GM12878 (cell line): Measurements from ENCODE around the gene JPH4. TPM values are rescaled to one million over a fixed set of nuclear protein-coding genes. Genes with fewer than 3 reads are reported as not detected.

Experiments
- BCL3 ChIP-seq: IDR thresholded peaks from 2 replicates; pipeline ENCODE4 v1.6.1; 2011; ENCODE audit warnings: borderline replicate concordance, low read depth, mild to moderate bottlenecking, moderate library complexity, low read length; ENCODE audit not compliant: insufficient read depth, poor library complexity, severe bottlenecking
- BCLAF1 ChIP-seq: fragments of 450-650 bp; IDR thresholded peaks from 2 replicates; pipeline ENCODE4 v1.6.1; 2017; ENCODE audit warnings: antibody characterized with exemption, mild to moderate bottlenecking, moderate library complexity
- CHD4 ChIP-seq: fragments of 200-600 bp; sonication (generic); IDR thresholded peaks from 2 replicates; pipeline ENCODE4 v1.6.1; 2016; ENCODE audit warnings: mild to moderate bottlenecking
- CREB1 ChIP-seq: IDR thresholded peaks from 2 replicates; pipeline ENCODE4 v1.6.1; 2012; ENCODE audit warnings: low read depth, mild to moderate bottlenecking, inconsistent platforms
- E4F1 ChIP-seq: fragments of 450-650 bp; IDR thresholded peaks from 2 replicates; pipeline ENCODE4 v1.6.1; 2018; ENCODE audit warnings: borderline replicate concordance, mild to moderate bottlenecking; ENCODE audit not compliant: partially characterized antibody
- EP300 ChIP-seq, 2 experiments: fragments of 150-350 bp in 1 of 2; IDR thresholded peaks; 2 replicates each; pipeline ENCODE4 v1.6.1; 2011 to 2012; ENCODE audit warnings: low read depth in 2 of 2, low read length in 2 of 2, borderline replicate concordance in 1 of 2, improper control_type of control experiment in 1 of 2, inconsistent platforms in 1 of 2; ENCODE audit not compliant: control insufficient read depth in 1 of 2
- IKZF2 ChIP-seq, 2 experiments: fragments of 450-650 bp; IDR thresholded peaks; 2 replicates each; pipeline ENCODE4 v1.6.1; 2017; ENCODE audit warnings: mild to moderate bottlenecking in 2 of 2, moderate library complexity in 2 of 2
- MAX ChIP-seq: IDR thresholded peaks from 2 replicates; pipeline ENCODE4 v1.6.1; 2012; ENCODE audit warnings: low read depth, low read length, improper control_type of control experiment
- MEF2A ChIP-seq: IDR thresholded peaks from 2 replicates; pipeline ENCODE4 v1.6.1; 2011; ENCODE audit warnings: low read depth, mild to moderate bottlenecking, low read length, moderate library complexity; ENCODE audit not compliant: insufficient read depth
- MTA3 ChIP-seq: IDR thresholded peaks from 2 replicates; pipeline ENCODE4 v1.6.1; 2012; ENCODE audit warnings: low read length, inconsistent platforms, borderline replicate concordance
- MXI1 ChIP-seq: fragments of 150-350 bp; IDR thresholded peaks from 2 replicates; pipeline ENCODE4 v1.6.1; 2011; ENCODE audit warnings: low read depth, mild to moderate bottlenecking, inconsistent platforms, low read length, improper control_type of control experiment
- NR2F1 ChIP-seq: fragments of 450-650 bp; conservative IDR thresholded peaks from 2 replicates; pipeline ENCODE4 v1.6.1; 2017; ENCODE audit warnings: mild to moderate bottlenecking
- PBX3 ChIP-seq: IDR thresholded peaks from 2 replicates; pipeline ENCODE4 v1.6.1; 2011; ENCODE audit warnings: mild to moderate bottlenecking, low read depth, low read length, moderate library complexity; ENCODE audit not compliant: insufficient replicate concordance
- RB1 ChIP-seq: fragments of 450-650 bp; formaldehyde crosslinking; IDR thresholded peaks from 2 replicates; pipeline ENCODE4 v1.6.1; 2017; ENCODE audit warnings: mild to moderate bottlenecking, borderline replicate concordance
- SMAD5 ChIP-seq: IDR thresholded peaks from 2 replicates; pipeline ENCODE4 v1.6.1; 2016; ENCODE audit warnings: antibody characterized with exemption, low read depth
- SP1 ChIP-seq: IDR thresholded peaks from one replicate; pipeline ENCODE4 v1.6.1; 2011; ENCODE audit warnings: low read depth, low read length
- SRF ChIP-seq, 2 experiments: IDR thresholded peaks; 2 replicates each; pipeline ENCODE4 v1.6.1; 2011; ENCODE audit warnings: low read depth in 2 of 2, low read length in 2 of 2, mild to moderate bottlenecking in 1 of 2, moderate library complexity in 1 of 2
- TARDBP ChIP-seq: IDR thresholded peaks from 2 replicates; pipeline ENCODE4 v1.6.1; 2016; ENCODE audit warnings: borderline replicate concordance
- TBL1XR1 ChIP-seq: IDR thresholded peaks from 2 replicates; pipeline ENCODE4 v1.6.1; 2012; ENCODE audit warnings: low read depth, low read length, improper control_type of control experiment
- ZNF274 ChIP-seq: IDR thresholded peaks from one replicate; pipeline ENCODE4 v1.8.0; 2011; ENCODE audit not compliant: insufficient read length, insufficient read depth
- ZNF384 ChIP-seq: IDR thresholded peaks from 2 replicates; pipeline ENCODE4 v1.6.1; 2012; ENCODE audit warnings: low read depth, mild to moderate bottlenecking, low read length, improper control_type of control experiment, borderline replicate concordance
- polyA plus RNA-seq, 11 experiments: library from polyadenylated mRNA; depleted of rRNA in 4 of 11; unstranded in 6 of 11; stranded (reverse) in 5 of 11; fragments of >200 nt; fragmentation: Nextera tagmentation in 4 of 11; fragmentation: Illumina TruSeq in 1 of 11; extraction: Ambion mirVana in 4 of 11; extraction: Trizol in 1 of 11; gene quantifications; 1 replicate in 1 of 11; 2 replicates in 10 of 11; pipeline versions ENCODE4 v1.2.1 to v1.2.3, GENCODE V29; 2011 to 2016; ENCODE audit warnings: inconsistent platforms in 2 of 11, missing spikeins in 2 of 11, low read depth in 1 of 11
- total RNA-seq, 4 experiments: library from RNA; depleted of rRNA in 3 of 4; stranded (reverse); fragments of >200 nt in 3 of 4; fragmentation: Illumina TruSeq in 1 of 4; extraction: Trizol in 1 of 4; gene quantifications; 2 replicates each; pipeline versions ENCODE4 v1.2.1 to v1.2.3, GENCODE V29; 2013 to 2021

The JPH4 gene
- total and polyA plus RNA-seq, 10 of the 15 experiments (the other 5 are each of a cell fraction or from before 2014, with no cell fraction given) = 0.48 to 10.3 (median 3.8) TPM

- TF ChIP-seq TARDBP (0 out of 2 replicates have a peak, but pooled peaks have one; percentile 47), TBL1XR1 (no peak; the same call in 1 of the 2 replicates), NR2F1 (no peak), BCLAF1 (no peak), E4F1 (peak; percentile 94), MEF2A (no peak), MTA3 (peak; percentile 65; the same call in 1 of the 2 replicates), IKZF2 (IDR thresholded peaks at IDR 0.05) (peak in 1 of 2 experiments; percentile 42; a peak in 1 of 4 replicates), EP300 (IDR thresholded peaks at IDR 0.05; ENCODE audit: borderline replicate concordance in 1 of 2, control insufficient read depth in 1 of 2, low read depth in 2 of 2, low read length in 2 of 2) (0 out of 4 replicates have a peak, but pooled peaks of 1 of the 2 experiments have one; percentile 31), CHD4 (no peak), CREB1 (0 out of 2 replicates have a peak, but pooled peaks have one; percentile 3), ZNF274 (no peak), RB1 (no peak; the same call in 1 of the 2 replicates), ZNF384 (no peak), SRF (IDR thresholded peaks at IDR 0.05; ENCODE audit: low read depth in 2 of 2, low read length in 2 of 2) (no peak), MXI1 (peak; percentile 83), MAX (peak; percentile 76; the same call in 1 of the 2 replicates), PBX3 (no peak), SP1 (no peak), BCL3 (peak; percentile 63), SMAD5 (peak; percentile 85; the same call in 1 of the 2 replicates)
Measured at GRCh38 chr14:23567186-23568020, 11.2 kb downstream of the JPH4 start, which contains the start of gene AP1G2 (continued).
